Parathyroid adenoma (tissue), 2 donors: Measurements from ENCODE around the gene MUC4.

Experiments used
- H2AFZ ChIP-seq: fragments of 300-600 bp; sonication (generic); one replicate; pipeline ENCODE4 v1.7.0; 2017; ENCODE audit warnings: antibody characterized with exemption, mild to moderate bottlenecking
- H3K27ac ChIP-seq: fragments of 300-600 bp; sonication (generic); one replicate; pipeline ENCODE4 v1.7.0; 2017
- H3K27me3 ChIP-seq: fragments of 300-600 bp; sonication (generic); one replicate; pipeline ENCODE4 v1.7.0; 2017; ENCODE audit warnings: low read length; ENCODE audit not compliant: control insufficient read depth, insufficient read depth
- H3K36me3 ChIP-seq: fragments of 300-600 bp; sonication (generic); one replicate; pipeline ENCODE4 v1.7.0; 2017; ENCODE audit warnings: low read length; ENCODE audit not compliant: control insufficient read depth, insufficient read depth
- H3K4me1 ChIP-seq: fragments of 300-600 bp; sonication (generic); one replicate; pipeline ENCODE4 v1.7.0; 2017; ENCODE audit warnings: control low read depth
- H3K4me2 ChIP-seq: fragments of 300-600 bp; sonication (generic); one replicate; pipeline ENCODE4 v1.7.0; 2017; ENCODE audit warnings: low read length
- H3K4me3 ChIP-seq: fragments of 300-600 bp; sonication (generic); one replicate; pipeline ENCODE4 v1.7.0; 2017; ENCODE audit warnings: low read depth, low read length
- H3K79me2 ChIP-seq: fragments of 300-600 bp; sonication (generic); one replicate; pipeline ENCODE4 v1.7.0; 2017; ENCODE audit warnings: control low read depth
- H3K9ac ChIP-seq: fragments of 300-600 bp; sonication (generic); one replicate; pipeline ENCODE4 v1.7.0; 2017; ENCODE audit warnings: mild to moderate bottlenecking
- H3K9me3 ChIP-seq: fragments of 300-600 bp; sonication (generic); one replicate; pipeline ENCODE4 v1.7.0; 2017; ENCODE audit warnings: low read length; ENCODE audit not compliant: control insufficient read depth
- TF ChIP-seq, protein P1 (sequence below): fragments of 300-600 bp; sonication (generic); IDR thresholded peaks from one replicate; pipeline ENCODE4 v1.7.0; 2017; ENCODE audit warnings: antibody characterized with exemption, mild to moderate bottlenecking
- donor health status: primary hyperparathyroidism.

MUC4 gene

GRCh38 chr3:195856410-195857084, 44.8 kb upstream of the MUC4 start:
- TF ChIP-seq, protein P1, sequence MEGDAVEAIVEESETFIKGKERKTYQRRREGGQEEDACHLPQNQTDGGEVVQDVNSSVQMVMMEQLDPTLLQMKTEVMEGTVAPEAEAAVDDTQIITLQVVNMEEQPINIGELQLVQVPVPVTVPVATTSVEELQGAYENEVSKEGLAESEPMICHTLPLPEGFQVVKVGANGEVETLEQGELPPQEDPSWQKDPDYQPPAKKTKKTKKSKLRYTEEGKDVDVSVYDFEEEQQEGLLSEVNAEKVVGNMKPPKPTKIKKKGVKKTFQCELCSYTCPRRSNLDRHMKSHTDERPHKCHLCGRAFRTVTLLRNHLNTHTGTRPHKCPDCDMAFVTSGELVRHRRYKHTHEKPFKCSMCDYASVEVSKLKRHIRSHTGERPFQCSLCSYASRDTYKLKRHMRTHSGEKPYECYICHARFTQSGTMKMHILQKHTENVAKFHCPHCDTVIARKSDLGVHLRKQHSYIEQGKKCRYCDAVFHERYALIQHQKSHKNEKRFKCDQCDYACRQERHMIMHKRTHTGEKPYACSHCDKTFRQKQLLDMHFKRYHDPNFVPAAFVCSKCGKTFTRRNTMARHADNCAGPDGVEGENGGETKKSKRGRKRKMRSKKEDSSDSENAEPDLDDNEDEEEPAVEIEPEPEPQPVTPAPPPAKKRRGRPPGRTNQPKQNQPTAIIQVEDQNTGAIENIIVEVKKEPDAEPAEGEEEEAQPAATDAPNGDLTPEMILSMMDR: no peak
- H3K79me2 ChIP-seq: no peaks in the 10 kb centered on the region
- H3K9ac ChIP-seq: no peak overlapping the region
- H3K4me2 ChIP-seq: no peak overlapping the region
- H3K36me3 ChIP-seq: no peaks in the 10 kb centered on the region
- H3K4me1 ChIP-seq: no peaks in the 10 kb centered on the region
- H3K27me3 ChIP-seq: no peaks in the 10 kb centered on the region
- H3K27ac ChIP-seq: no peak overlapping the region
- no peaks in the 10 kb centered on the region for H3K9me3 ChIP-seq
- H3K4me3 ChIP-seq: no peak overlapping the region
- no peak overlapping the region for H2AFZ ChIP-seq

GRCh38 chr3:195855471-195856409, 44.0 kb upstream of the MUC4 start:
- Histone ChIP-seq H3K79me2 (no peaks in the 10 kb centered on the region), H3K27me3 (no peaks in the 10 kb centered on the region), H3K27ac (no peak overlapping the region), H2AFZ (no peak overlapping the region), H3K36me3 (no peaks in the 10 kb centered on the region), H3K4me1 (no peaks in the 10 kb centered on the region), H3K9me3 (no peaks in the 10 kb centered on the region), H3K4me2 (no peak overlapping the region), H3K4me3 (no peak overlapping the region), H3K9ac (no peak overlapping the region)
- TF ChIP-seq, protein P1: no peak

- Histone ChIP-seq H2AFZ (no peak overlapping the region), H3K27ac (no peak overlapping the region), H3K4me2 (no peak overlapping the region), H3K9ac (no peak overlapping the region), H3K4me1 (no peaks in the 10 kb centered on the region), H3K9me3 (no peaks in the 10 kb centered on the region), H3K27me3 (no peaks in the 10 kb centered on the region), H3K36me3 (no peaks in the 10 kb centered on the region), H3K79me2 (no peaks in the 10 kb centered on the region), H3K4me3 (no peak overlapping the region)
- TF ChIP-seq, protein P1: no peak
Measured at GRCh38 chr3:195854628-195855294, 43.0 kb upstream of the MUC4 start.

DNA sequence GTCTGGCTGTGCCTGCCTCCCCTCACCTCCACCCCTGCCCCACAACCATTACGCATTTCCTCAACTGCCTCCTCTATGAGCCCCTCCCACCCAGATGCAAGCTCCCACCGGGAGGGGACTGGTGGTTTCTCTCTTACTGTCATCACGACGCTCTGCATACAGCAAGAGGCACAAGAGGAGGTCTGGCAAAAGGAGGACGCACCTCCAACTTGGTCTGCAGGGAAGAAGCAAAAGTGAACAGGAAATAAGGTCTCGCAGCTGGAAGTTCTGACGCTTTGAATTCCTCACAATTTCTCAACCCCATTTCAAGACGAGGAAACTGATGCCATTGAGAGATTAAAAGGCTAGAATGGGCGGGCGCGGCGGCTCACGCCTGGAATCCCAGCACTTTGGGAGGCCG, 42.3 kb upstream of the MUC4 start:
- no peaks in the 10 kb centered on the region for H3K79me2 ChIP-seq
- no peak overlapping the region for H3K4me3 ChIP-seq
- H3K9me3 ChIP-seq: no peaks in the 10 kb centered on the region
- no peaks in the 10 kb centered on the region for H3K27me3 ChIP-seq
- H3K4me2 ChIP-seq: no peak overlapping the region
- TF ChIP-seq, protein P1: no peak
- no peak overlapping the region for H3K9ac ChIP-seq
- H3K27ac ChIP-seq: no peak overlapping the region
- no peaks in the 10 kb centered on the region for H3K36me3 ChIP-seq
- H3K4me1 ChIP-seq: no peaks in the 10 kb centered on the region
- no peak overlapping the region for H2AFZ ChIP-seq
